ENCODE data around the gene SMAP1. TPM values are rescaled to one million over a fixed set of nuclear protein-coding genes. Genes with fewer than 3 reads are reported as not detected.

SMAP1 gene
- total RNA-seq, 2 donors from 2014 or later, result 36.6 to 49.4 TPM

DNA sequence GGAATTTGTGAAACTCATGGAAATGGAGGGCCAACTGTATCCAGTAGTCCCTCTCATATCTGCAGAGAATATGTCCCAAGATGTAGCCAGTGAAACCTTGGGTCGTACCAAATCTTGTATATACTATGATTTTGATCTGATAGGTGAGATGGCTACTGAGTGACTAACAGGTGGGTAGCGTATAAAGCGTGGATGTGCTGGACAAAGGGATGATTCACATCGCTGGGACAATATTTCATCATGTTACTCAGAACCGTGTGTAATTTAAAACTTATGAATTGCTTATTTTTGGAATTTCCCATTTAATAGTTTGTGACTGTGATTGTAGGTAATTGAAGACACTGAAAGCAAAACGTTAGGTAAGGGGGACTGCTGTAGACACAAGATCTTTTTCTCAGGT, 144.1 kb downstream of the SMAP1 start:
- Mint-ChIP-seq H3K4me1 (peaks cover 3% of the 10 kb centered on the region), H3K27me3 (ENCODE audit: insufficient read depth) (no peaks in the 10 kb centered on the region), H3K4me3 (no peak overlapping the region), H3K27ac (no peak overlapping the region), H3K36me3 (ENCODE audit: low read depth) (no peaks in the 10 kb centered on the region), H3K9me3 (no peaks in the 10 kb centered on the region)
- no peak for DNase-seq
- peaks cover 4% of the 10 kb centered on the region for H3K4me1 ChIP-seq (ENCODE audit: control insufficient read depth, insufficient read depth, low read length)
- no peaks in the 10 kb centered on the region for H3K27me3 ChIP-seq (ENCODE audit: control insufficient read depth, insufficient read depth, low read length, poor library complexity, severe bottlenecking)
- H3K27ac ChIP-seq (ENCODE audit: low read depth, low read length), result no peak overlapping the region
- peaks cover 12% of the 10 kb centered on the region for H3K36me3 ChIP-seq (ENCODE audit: control insufficient read depth, insufficient read depth, low read length)
- H3K4me3 ChIP-seq (ENCODE audit: low read length), result no peak overlapping the region
- WGBS, 2 experiments (ENCODE audit: insufficient coverage in 1 of 2, insufficient read length in 1 of 2), result 92 to 94% methylated on average over 6 of the region's 6 CpGs
- H3K9ac ChIP-seq (ENCODE audit: extremely low read depth, low read length, poor library complexity, severe bottlenecking), result no peak overlapping the region
- no peaks in the 10 kb centered on the region for H3K9me3 ChIP-seq (ENCODE audit: control insufficient read depth, low read length)
- no peak for TF ChIP-seq CTCF (conservative IDR thresholded peaks at IDR 0.05)

DNA sequence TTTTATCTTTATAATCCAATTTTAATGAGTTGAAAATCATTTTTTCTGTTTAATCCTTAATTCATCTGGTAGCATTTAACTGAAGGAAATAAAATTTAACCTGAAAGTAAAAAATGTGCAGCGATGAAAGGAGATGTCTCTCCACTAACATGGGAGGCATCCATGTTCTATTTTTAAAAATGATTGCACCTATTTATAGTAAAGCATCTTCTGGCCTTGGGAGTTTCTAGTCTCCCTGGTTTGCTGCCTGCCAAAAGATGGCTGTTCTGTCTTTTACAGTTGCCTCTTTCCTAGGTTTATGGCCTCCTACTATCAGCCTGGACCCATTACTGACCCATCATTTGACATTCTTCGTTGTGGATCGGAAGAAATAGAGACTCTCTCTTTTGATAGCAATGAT, 146.2 kb downstream of the SMAP1 start:
- Mint-ChIP-seq H3K27ac (no peak overlapping the region), H3K36me3 (ENCODE audit: low read depth) (no peaks in the 10 kb centered on the region), H3K9me3 (no peaks in the 10 kb centered on the region), H3K27me3 (ENCODE audit: insufficient read depth) (no peaks in the 10 kb centered on the region), H3K4me3 (no peak overlapping the region), H3K4me1 (peaks cover 3% of the 10 kb centered on the region)
- 91% methylated on average over 3 of the region's 3 CpGs; no CpG with 5 or more reads in 1 of the 2 experiments for WGBS, 2 experiments (ENCODE audit: insufficient coverage in 1 of 2, insufficient read length in 1 of 2)
- H3K9me3 ChIP-seq (ENCODE audit: control insufficient read depth, low read length), result no peaks in the 10 kb centered on the region
- peaks cover 12% of the 10 kb centered on the region for H3K36me3 ChIP-seq (ENCODE audit: control insufficient read depth, insufficient read depth, low read length)
- H3K9ac ChIP-seq (ENCODE audit: extremely low read depth, low read length, poor library complexity, severe bottlenecking), result no peak overlapping the region
- H3K27ac ChIP-seq (ENCODE audit: low read depth, low read length), result no peak overlapping the region
- no peaks in the 10 kb centered on the region for H3K27me3 ChIP-seq (ENCODE audit: control insufficient read depth, insufficient read depth, low read length, poor library complexity, severe bottlenecking)
- no peak overlapping the region for H3K4me3 ChIP-seq (ENCODE audit: low read length)
- DNase-seq, result no peak
- peaks cover 4% of the 10 kb centered on the region for H3K4me1 ChIP-seq (ENCODE audit: control insufficient read depth, insufficient read depth, low read length)
- no peak for TF ChIP-seq CTCF (conservative IDR thresholded peaks at IDR 0.05)

- no peak overlapping the region for H3K4me3 ChIP-seq (ENCODE audit: low read length)
- no peak overlapping the region for H3K27ac Mint-ChIP-seq
- no peaks in the 10 kb centered on the region for H3K9me3 Mint-ChIP-seq
- no peaks in the 10 kb centered on the region for H3K4me1 ChIP-seq (ENCODE audit: control insufficient read depth, insufficient read depth, low read length)
- DNase-seq, result no peak
- H3K36me3 ChIP-seq (ENCODE audit: control insufficient read depth, insufficient read depth, low read length), result no peaks in the 10 kb centered on the region
- no peaks in the 10 kb centered on the region for H3K36me3 Mint-ChIP-seq (ENCODE audit: low read depth)
- TF ChIP-seq CTCF (conservative IDR thresholded peaks at IDR 0.05), result no peak
- 97 to 100% methylated on average over 1 to 4 of the region's 4 CpGs for WGBS, 2 experiments (ENCODE audit: insufficient coverage in 1 of 2, insufficient read length in 1 of 2)
- no peak overlapping the region for H3K27ac ChIP-seq (ENCODE audit: low read depth, low read length)
- no peaks in the 10 kb centered on the region for H3K4me1 Mint-ChIP-seq
- no peak overlapping the region for H3K4me3 Mint-ChIP-seq
- H3K27me3 Mint-ChIP-seq (ENCODE audit: insufficient read depth), result no peaks in the 10 kb centered on the region
- no peaks in the 10 kb centered on the region for H3K9me3 ChIP-seq (ENCODE audit: control insufficient read depth, low read length)
- H3K9ac ChIP-seq (ENCODE audit: extremely low read depth, low read length, poor library complexity, severe bottlenecking), result no peak overlapping the region
- H3K27me3 ChIP-seq (ENCODE audit: control insufficient read depth, insufficient read depth, low read length, poor library complexity, severe bottlenecking), result no peaks in the 10 kb centered on the region
Observed at GRCh38 chr6:70819646-70820045, 152.0 kb downstream of the SMAP1 start.

Data from endodermal cell (in vitro differentiated cells).